ENCODE data around the gene GPC6. TPM values are rescaled to one million over a fixed set of nuclear protein-coding genes. Genes with fewer than 3 reads are reported as not detected.

Gene GPC6
- total and polyA plus RNA-seq, 2 donors (not counting 3 experiments of a cell fraction or from before 2014, with no cell fraction given), result 0.01 TPM; not detected in 1

- Histone ChIP-seq H3K27ac (ENCODE audit: insufficient read depth, low read depth, low read length) (no peak overlapping the region), H3K27me3 (ENCODE audit: control insufficient read depth in 2 of 2, insufficient read depth in 2 of 2, low read length in 2 of 2) (no peaks in the 10 kb centered on the region), H2AFZ (ENCODE audit: low read depth, low read length) (no peak overlapping the region), H3K9ac (replicated peaks; ENCODE audit: extremely low read depth, insufficient read depth, low read length) (no peak overlapping the region), H3K36me3 (ENCODE audit: control insufficient read depth in 2 of 2, extremely low read depth in 1 of 2, insufficient read depth in 2 of 2, low read length in 2 of 2) (no peaks in the 10 kb centered on the region), H3K4me3 (replicated peaks in 1 of 3; ENCODE audit: insufficient read depth in 1 of 3, low read depth in 1 of 3, low read length in 3 of 3) (no peak overlapping the region), H4K20me1 (replicated peaks; ENCODE audit: control insufficient read depth, extremely low read depth, insufficient read depth, low read length) (no peaks in the 10 kb centered on the region), H3K9me1 (replicated peaks; ENCODE audit: control insufficient read depth, extremely low read depth, insufficient read depth, low read length) (no peaks in the 10 kb centered on the region), H3K9me3 (replicated peaks; ENCODE audit: control insufficient read depth, insufficient read depth, low read length) (no peaks in the 10 kb centered on the region), H3K4me1 (ENCODE audit: control insufficient read depth, extremely low read depth, insufficient read depth, low read length) (no peaks in the 10 kb centered on the region), H3K79me2 (ENCODE audit: control insufficient read depth, insufficient read depth, low read length) (no peaks in the 10 kb centered on the region), H3K4me2 (ENCODE audit: insufficient read depth, low read length) (no peak overlapping the region)
- POLR2A ChIA-PET, result no interaction called here
- TF ChIP-seq POLR2A (IDR thresholded peaks at IDR 0.05; ENCODE audit: low read depth, low read length) (no peak), FOS (IDR thresholded peaks at IDR 0.05; ENCODE audit: borderline replicate concordance, insufficient read depth, low read length) (no peak), MYC (IDR thresholded peaks at IDR 0.05; ENCODE audit: low read depth, low read length) (no peak), CTCF (IDR thresholded peaks at IDR 0.05; ENCODE audit: extremely low read depth in 1 of 2, insufficient read depth in 1 of 2, low read depth in 1 of 2, low read length in 2 of 2) (no peak), POLR2AphosphoS5 (IDR thresholded peaks at IDR 0.05; ENCODE audit: insufficient read depth, low read depth, low read length) (no peak), EZH2 (IDR thresholded peaks at IDR 0.05; ENCODE audit: borderline replicate concordance, low read depth, low read length, severe bottlenecking) (no peak), MAX (IDR thresholded peaks at IDR 0.05; ENCODE audit: insufficient read depth, insufficient read length) (no peak), JUN (IDR thresholded peaks at IDR 0.05; ENCODE audit: borderline replicate concordance, insufficient read depth, insufficient read length, low read depth) (no peak), GATA2 (IDR thresholded peaks at IDR 0.05; ENCODE audit: insufficient read depth, insufficient read length, low read depth, low read length) (no peak)
- no peak for DNase-seq (ENCODE audit: low read depth, low spot score)
- no peak for FAIRE-seq
- intact Hi-C loops (cut with micrococcal nuclease), result no loop called here
- BruUV-seq (replicated peaks), result no TSS peak
- CTCF ChIA-PET, result no interaction called here
- dilution Hi-C loops (cut with MboI; ENCODE audit: extremely low pct_ligation_motif_present, low sequenced_read_pairs), result no loop called here
These were observed 524.5 kb downstream of the GPC6 start for GRCh38 chr13:93751117-93751516.

Data from endothelial cell of umbilical vein (primary cell).